ENCODE data around the gene GRK5.

DNA sequence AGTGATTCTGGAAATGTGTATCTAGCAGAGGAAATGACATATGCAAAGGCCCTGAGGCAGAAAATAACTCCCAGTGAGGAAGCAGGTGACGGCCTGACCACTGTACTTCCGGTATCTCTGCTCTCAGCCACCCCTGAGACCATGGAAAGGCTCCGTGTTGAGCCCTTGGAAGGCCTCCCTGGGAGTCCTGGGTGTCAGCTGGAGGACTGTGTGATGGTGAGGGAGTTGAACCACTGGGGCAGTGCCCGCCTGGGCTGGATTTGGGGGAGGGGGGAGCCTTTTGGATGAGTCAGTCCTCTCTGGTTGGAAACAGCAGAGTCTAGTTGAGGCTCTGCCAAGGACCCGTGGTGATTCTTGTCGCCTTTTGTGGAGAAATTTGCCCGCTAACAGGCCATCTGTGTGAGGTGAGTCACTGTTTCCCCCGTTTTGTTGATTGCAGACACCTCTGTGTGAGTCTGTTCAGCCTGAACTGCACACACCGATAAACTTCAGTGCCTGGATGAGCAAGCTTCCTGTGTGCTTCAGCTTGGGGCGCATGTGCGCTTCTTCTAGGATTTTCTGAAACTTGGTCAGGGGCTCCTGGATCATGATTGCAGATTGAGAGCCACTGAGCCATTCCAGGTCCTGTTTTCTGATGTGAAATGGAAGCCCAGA, 98.6 kb downstream of the GRK5 start:
- TF ChIP-seq, protein P1, sequence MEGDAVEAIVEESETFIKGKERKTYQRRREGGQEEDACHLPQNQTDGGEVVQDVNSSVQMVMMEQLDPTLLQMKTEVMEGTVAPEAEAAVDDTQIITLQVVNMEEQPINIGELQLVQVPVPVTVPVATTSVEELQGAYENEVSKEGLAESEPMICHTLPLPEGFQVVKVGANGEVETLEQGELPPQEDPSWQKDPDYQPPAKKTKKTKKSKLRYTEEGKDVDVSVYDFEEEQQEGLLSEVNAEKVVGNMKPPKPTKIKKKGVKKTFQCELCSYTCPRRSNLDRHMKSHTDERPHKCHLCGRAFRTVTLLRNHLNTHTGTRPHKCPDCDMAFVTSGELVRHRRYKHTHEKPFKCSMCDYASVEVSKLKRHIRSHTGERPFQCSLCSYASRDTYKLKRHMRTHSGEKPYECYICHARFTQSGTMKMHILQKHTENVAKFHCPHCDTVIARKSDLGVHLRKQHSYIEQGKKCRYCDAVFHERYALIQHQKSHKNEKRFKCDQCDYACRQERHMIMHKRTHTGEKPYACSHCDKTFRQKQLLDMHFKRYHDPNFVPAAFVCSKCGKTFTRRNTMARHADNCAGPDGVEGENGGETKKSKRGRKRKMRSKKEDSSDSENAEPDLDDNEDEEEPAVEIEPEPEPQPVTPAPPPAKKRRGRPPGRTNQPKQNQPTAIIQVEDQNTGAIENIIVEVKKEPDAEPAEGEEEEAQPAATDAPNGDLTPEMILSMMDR (IDR thresholded peaks at IDR 0.05; ENCODE audit: low read length): no peak
- no peak for TF ChIP-seq EZH2phosphoT487 (IDR thresholded peaks at IDR 0.05; ENCODE audit: low read length)

All from MM.1S (cell line).